H9 (cell line): Measurements from ENCODE around the gene GNG3. TPM values are rescaled to one million over a fixed set of nuclear protein-coding genes. Genes with fewer than 3 reads are reported as not detected.
A peak's percentile ranks its signal among the peaks of the same experiment; 100 is the strongest.

Source experiments
- DNase-seq: peaks from one replicate; pipeline ENCODE4 v3.0.0-alpha.2; 2017
- H2AFZ ChIP-seq: one replicate; pipeline ENCODE4 v1.6.1; 2013; ENCODE audit warnings: mild to moderate bottlenecking, low read length, control low read depth, moderate library complexity
- H2AK5ac ChIP-seq: 2 replicates; pipeline ENCODE4 v1.6.1; 2013; ENCODE audit warnings: low read length, control low read depth, mixed read lengths; ENCODE audit not compliant: insufficient read length
- H2BK120ac ChIP-seq: one replicate; pipeline ENCODE4 v1.6.1; 2013; ENCODE audit warnings: low read depth, mild to moderate bottlenecking, low read length, control low read depth, inconsistent platforms; ENCODE audit not compliant: poor library complexity, severe bottlenecking
- H2BK12ac ChIP-seq: 2 replicates; pipeline ENCODE4 v1.6.1; 2013; ENCODE audit warnings: low read length, control low read depth, mixed read lengths, low read depth; ENCODE audit not compliant: insufficient read length
- H2BK15ac ChIP-seq: 2 replicates; pipeline ENCODE4 v1.6.1; 2013; ENCODE audit warnings: low read depth, low read length, control low read depth
- H2BK20ac ChIP-seq: one replicate; pipeline ENCODE4 v1.6.1; 2013; ENCODE audit warnings: low read depth, mild to moderate bottlenecking, low read length, control low read depth, inconsistent platforms; ENCODE audit not compliant: poor library complexity, severe bottlenecking
- H2BK5ac ChIP-seq: 2 replicates; pipeline ENCODE4 v1.6.1; 2013; ENCODE audit warnings: low read length, control low read depth, mixed read lengths; ENCODE audit not compliant: insufficient read length
- H3K14ac ChIP-seq: 2 replicates; pipeline ENCODE4 v1.6.1; 2013; ENCODE audit warnings: low read length, control low read depth; ENCODE audit not compliant: insufficient read depth
- H3K18ac ChIP-seq: 2 replicates; pipeline ENCODE4 v1.6.1; 2013; ENCODE audit warnings: low read depth, mild to moderate bottlenecking, mixed read lengths, low read length, control low read depth; ENCODE audit not compliant: insufficient read length
- H3K23ac ChIP-seq: 2 replicates; pipeline ENCODE4 v1.6.1; 2013; ENCODE audit warnings: low read length, control low read depth, mixed read lengths, low read depth; ENCODE audit not compliant: insufficient read length
- H3K23me2 ChIP-seq: 2 replicates; pipeline ENCODE4 v1.6.1; 2013; ENCODE audit warnings: low read depth, mild to moderate bottlenecking, mixed read lengths, low read length, control low read depth; ENCODE audit not compliant: insufficient read length, poor library complexity, severe bottlenecking
- H3K27ac ChIP-seq: 2 replicates; pipeline ENCODE4 v1.5.1; 2013; ENCODE audit warnings: low read length, control low read depth, mixed read lengths, low read depth; ENCODE audit not compliant: insufficient read length
- H3K27me3 ChIP-seq: 2 replicates; pipeline ENCODE4 v1.6.1; 2013; ENCODE audit warnings: low read length, control low read depth, inconsistent platforms; ENCODE audit not compliant: insufficient read depth
- H3K4ac ChIP-seq: 2 replicates; pipeline ENCODE4 v1.6.1; 2013; ENCODE audit warnings: low read depth, mild to moderate bottlenecking, control low read depth, inconsistent platforms, low read length, moderate library complexity
- H3K4me1 ChIP-seq: 2 replicates; pipeline ENCODE4 v1.6.1; 2013; ENCODE audit warnings: low read length, control low read depth, inconsistent platforms; ENCODE audit not compliant: insufficient read depth
- H3K4me2 ChIP-seq: 2 replicates; pipeline ENCODE4 v1.6.1; 2013; ENCODE audit warnings: low read length, control low read depth, mixed read lengths; ENCODE audit not compliant: insufficient read length, insufficient read depth
- H3K56ac ChIP-seq: 2 replicates; pipeline ENCODE4 v1.6.1; 2013; ENCODE audit warnings: low read depth, mild to moderate bottlenecking, mixed read lengths, low read length, control low read depth; ENCODE audit not compliant: insufficient read length
- H3K79me1 ChIP-seq: 2 replicates; pipeline ENCODE4 v1.6.1; 2013; ENCODE audit warnings: low read depth, mild to moderate bottlenecking, moderate library complexity, low read length, control low read depth, inconsistent platforms; ENCODE audit not compliant: insufficient read depth, poor library complexity, severe bottlenecking
- H3K79me2 ChIP-seq: 2 replicates; pipeline ENCODE4 v1.6.1; 2013; ENCODE audit warnings: low read length, control low read depth, inconsistent platforms; ENCODE audit not compliant: insufficient read depth
- H3K9ac ChIP-seq: 2 replicates; pipeline ENCODE4 v1.6.1; 2013; ENCODE audit warnings: low read length, control low read depth, mixed read lengths; ENCODE audit not compliant: insufficient read length; ENCODE audit errors: extremely low read depth
- H3K9me3 ChIP-seq: one replicate; pipeline ENCODE4 v1.6.1; 2013; ENCODE audit warnings: low read depth, low read length, inconsistent platforms; ENCODE audit not compliant: control insufficient read depth
- H3T11ph ChIP-seq: one replicate; pipeline ENCODE4 v1.6.1; 2013; ENCODE audit warnings: mild to moderate bottlenecking, low read length, control low read depth, inconsistent platforms
- H4K20me1 ChIP-seq: one replicate; pipeline ENCODE4 v1.6.1; 2013; ENCODE audit not compliant: control insufficient read depth, insufficient read length, insufficient read depth
- H4K5ac ChIP-seq: 2 replicates; pipeline ENCODE4 v1.6.1; 2013; ENCODE audit warnings: low read depth, mild to moderate bottlenecking, mixed read lengths, low read length, control low read depth; ENCODE audit not compliant: insufficient read length
- H4K8ac ChIP-seq: replicated peaks from 2 replicates; pipeline ENCODE4 v1.6.1; 2013; ENCODE audit warnings: low read length, control low read depth, mixed read lengths, low read depth; ENCODE audit not compliant: insufficient read length
- H4K91ac ChIP-seq: 2 replicates; pipeline ENCODE4 v1.6.1; 2013; ENCODE audit warnings: low read depth, mild to moderate bottlenecking, moderate library complexity, mixed read lengths, low read length, control low read depth; ENCODE audit not compliant: insufficient read length
- H3K27ac Mint-ChIP-seq, 3 experiments: 2 replicates in 2 of 3; 3 replicates in 1 of 3; pipeline ENCODE4 v1.8.0; 2020 to 2021; ENCODE audit warnings: mixed read lengths in 3 of 3, mild to moderate bottlenecking in 1 of 3, moderate library complexity in 1 of 3
- H3K27me3 Mint-ChIP-seq: 2 replicates; pipeline ENCODE4 v1.8.0; 2021; ENCODE audit warnings: low read depth, mild to moderate bottlenecking, moderate library complexity, mixed read lengths
- H3K36me3 Mint-ChIP-seq, 3 experiments: 2 replicates in 2 of 3; 3 replicates in 1 of 3; pipeline ENCODE4 v1.8.0; 2020 to 2021; ENCODE audit warnings: low read depth in 3 of 3, mixed read lengths in 3 of 3; ENCODE audit not compliant: insufficient read depth in 1 of 3
- H3K4me1 Mint-ChIP-seq, 2 experiments: 2 replicates each; pipeline ENCODE4 v1.8.0; 2020; ENCODE audit warnings: mixed read lengths in 2 of 2
- H3K4me3 Mint-ChIP-seq, 2 experiments: 2 replicates in 1 of 2; 3 replicates in 1 of 2; pipeline ENCODE4 v1.8.0; 2020 to 2021; ENCODE audit warnings: mild to moderate bottlenecking in 2 of 2, mixed read lengths in 2 of 2, moderate library complexity in 1 of 2
- H3K9me3 Mint-ChIP-seq, 2 experiments: 2 replicates in 1 of 2; 3 replicates in 1 of 2; pipeline ENCODE4 v1.8.0; 2020; ENCODE audit warnings: mild to moderate bottlenecking in 2 of 2, mixed read lengths in 2 of 2, moderate library complexity in 1 of 2
- CTCF ChIP-seq: fragments of 200-600 bp; sonication (generic); conservative IDR thresholded peaks from 3 replicates; pipeline ENCODE4 v1.8.0; 2021; ENCODE audit warnings: antibody characterized with exemption, mild to moderate bottlenecking
- WGBS: extraction: QIAGEN DNeasy Blood & Tissue Kit; methylation state at CpG from one replicate; pipeline ENCODE4 v1.1.7; 2013; ENCODE audit warnings: missing lambda C conversion rate, low lambda C conversion rate, mixed read lengths; ENCODE audit not compliant: insufficient read length; ENCODE audit errors: extremely low coverage; 5-methylcytosine and 5-hydroxymethylcytosine counted together
- total RNA-seq: library from RNA; stranded (reverse); gene quantifications from 2 replicates; pipeline ENCODE4 v1.2.1, GENCODE V29; 2021

Gene GNG3
- total RNA-seq, 1 experiment from 2014 or later: 3.2 TPM

DNA sequence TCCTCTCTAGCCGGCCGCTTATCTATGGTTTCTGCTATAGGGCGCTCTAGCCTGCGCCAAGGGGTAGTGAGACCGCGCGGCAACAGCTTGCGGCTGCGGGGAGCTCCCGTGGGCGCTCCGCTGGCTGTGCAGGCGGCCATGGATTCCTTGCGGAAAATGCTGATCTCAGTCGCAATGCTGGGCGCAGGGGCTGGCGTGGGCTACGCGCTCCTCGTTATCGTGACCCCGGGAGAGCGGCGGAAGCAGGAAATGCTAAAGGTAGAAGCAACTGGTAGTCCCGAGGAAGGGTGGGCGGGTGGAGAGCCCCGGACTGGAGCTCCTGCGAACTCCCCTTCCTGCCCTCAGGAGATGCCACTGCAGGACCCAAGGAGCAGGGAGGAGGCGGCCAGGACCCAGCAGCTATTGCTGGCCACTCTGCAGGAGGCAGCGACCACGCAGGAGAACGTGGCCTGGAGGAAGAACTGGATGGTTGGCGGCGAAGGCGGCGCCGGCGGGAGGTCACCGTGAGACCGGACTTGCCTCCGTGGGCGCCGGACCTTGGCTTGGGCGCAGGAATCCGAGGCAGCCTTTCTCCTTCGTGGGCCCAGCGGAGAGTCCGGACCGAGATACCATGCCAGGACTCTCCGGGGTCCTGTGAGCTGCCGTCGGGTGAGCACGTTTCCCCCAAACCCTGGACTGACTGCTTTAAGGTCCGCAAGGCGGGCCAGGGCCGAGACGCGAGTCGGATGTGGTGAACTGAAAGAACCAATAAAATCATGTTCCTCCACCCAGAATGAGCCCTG, 35.7 kb upstream of the GNG3 start, which contains the start of the genes LBHD1 and UQCC3:
LBHD1 (minus strand) TSS at position 660 of the 782 bp plus-strand sequence. CDS start 2,236 bp downstream, outside the sequence.
UQCC3 (plus strand) TSS at position 66 of the 782 bp plus-strand sequence; CDS start at position 139, 73 bp downstream.
- Histone ChIP-seq H2BK15ac (no peak within 1 kb of the TSS), H4K5ac (no peak within 1 kb of the TSS), H2BK5ac (peak within 1 kb of the TSS; percentile 6), H3K23ac (no peak within 1 kb of the TSS), H4K8ac (no peak within 1 kb of the TSS), H3K4me1 (no peaks in the 10 kb centered on the region), H2AFZ (no peak within 1 kb of the TSS), H3K79me2 (no peaks in the 10 kb centered on the region), H3K27me3 (no peaks in the 10 kb centered on the region), H4K91ac (no peak within 1 kb of the TSS), H3K18ac (peak within 1 kb of the TSS; percentile 64), H3K27ac (no peak within 1 kb of the TSS), H2AK5ac (no peak within 1 kb of the TSS), H3K4me2 (peak within 1 kb of the TSS; percentile 83), H3K9ac (peak within 1 kb of the TSS; percentile 89), H3K56ac (no peak within 1 kb of the TSS), H3K79me1 (no peaks in the 10 kb centered on the region), H3T11ph (no peak within 1 kb of the TSS), H2BK20ac (no peak within 1 kb of the TSS), H3K23me2 (peaks cover 3% of the 10 kb centered on the region), H3K4ac (no peak within 1 kb of the TSS; the same call in 1 of the 2 replicates), H2BK120ac (no peak within 1 kb of the TSS), H2BK12ac (no peak within 1 kb of the TSS), H3K9me3 (no peaks in the 10 kb centered on the region), H4K20me1 (no peaks in the 10 kb centered on the region), H3K14ac (peak within 1 kb of the TSS; percentile 87)
- H3K27me3 Mint-ChIP-seq: no peaks in the 10 kb centered on the region; the same call in 1 of the 2 replicates
- TF ChIP-seq CTCF: no peak
- peak; percentile 83 for DNase-seq
- H3K36me3 Mint-ChIP-seq: peaks cover 19 to 46% (median 37%) of the 10 kb centered on the region in 3 experiments; a peak in 6 of 7 replicates
- no peaks in the 10 kb centered on the region for H3K9me3 Mint-ChIP-seq
- peak within 1 kb of the TSS; percentile 92 to 97 (median 93) for H3K27ac Mint-ChIP-seq
- no CpG with 5 or more reads among the region's 59 CpGs for WGBS
- H3K4me1 Mint-ChIP-seq: peaks cover 18 to 26% of the 10 kb centered on the region in 2 experiments
- H3K4me3 Mint-ChIP-seq: peak within 1 kb of the TSS; percentile 92 to 99
